Fibroblast of the aortic adventitia (primary cell): Measurements from ENCODE around the gene TIMM10B. TPM values are rescaled to one million over a fixed set of nuclear protein-coding genes. Genes with fewer than 3 reads are reported as not detected.

Experiments used
- DNase-seq: peaks from one replicate; pipeline ENCODE4 v3.0.0-alpha.2; 2010; ENCODE audit warnings: low read depth
- H3K4me3 ChIP-seq: 2 replicates; pipeline ENCODE4 v1.5.1; 2011; ENCODE audit warnings: low read depth, mild to moderate bottlenecking, control low read depth, low read length, moderate library complexity
- CTCF ChIP-seq: IDR thresholded peaks from 2 replicates; pipeline ENCODE4 v1.5.1; 2011; ENCODE audit warnings: mild to moderate bottlenecking, low read length, control low read depth, inconsistent platforms; ENCODE audit not compliant: insufficient read depth
- total RNA-seq: library from RNA; depleted of rRNA; stranded (reverse); fragments of >200 nt; gene quantifications from 2 replicates; pipeline ENCODE4 v1.2.3, GENCODE V29; 2012; ENCODE audit warnings: low replicate concordance

Gene TIMM10B
- total RNA-seq, 1 donor: 41.8 TPM

GRCh38 chr11:6469599-6469998 lies 11.7 kb upstream of the TIMM10B start:
- no peak for TF ChIP-seq CTCF
- DNase-seq: no peak
- no peak overlapping the region for H3K4me3 ChIP-seq

DNA sequence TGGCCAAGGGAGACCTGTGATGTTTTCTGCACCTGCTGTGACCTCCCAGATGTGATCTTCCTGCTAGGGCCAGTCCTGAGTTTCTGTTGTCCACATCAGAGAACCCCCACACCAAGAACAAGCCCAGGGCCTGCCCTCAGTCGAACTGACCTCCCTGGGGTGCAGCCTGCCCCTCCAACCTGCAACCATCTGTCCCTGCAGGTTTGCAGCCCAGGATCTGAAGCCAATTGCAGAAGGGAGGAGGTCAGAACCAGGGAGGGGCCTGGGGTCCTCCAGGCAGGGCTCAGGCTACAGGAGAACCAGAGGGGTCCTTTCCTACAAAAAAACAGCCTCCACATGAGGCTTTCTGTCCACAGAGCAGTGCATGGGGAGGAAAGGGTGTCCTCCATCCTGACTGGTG lies 8.4 kb upstream of the TIMM10B start:
- peak overlapping the region; percentile 93 for H3K4me3 ChIP-seq
- no peak for TF ChIP-seq CTCF
- no peak for DNase-seq

- peak within 1 kb of the TSS; percentile 93 for H3K4me3 ChIP-seq
- peak; percentile 80 for DNase-seq
- peak; percentile 49 for TF ChIP-seq CTCF
Observed at GRCh38 chr11:6473451-6474412, 7.6 kb upstream of the TIMM10B start, which contains the start of gene TRIM3. TRIM3 (minus strand) TSS chr11:6473941; CDS start chr11:6465695, 8,246 bp downstream.

- TF ChIP-seq CTCF: no peak
- H3K4me3 ChIP-seq: peak overlapping the region; percentile 69
- DNase-seq: no peak
Observed at GRCh38 chr11:6474413-6474792, 6.9 kb upstream of the TIMM10B start.

GRCh38 chr11:6474806-6475500 lies 6.3 kb upstream of the TIMM10B start:
- H3K4me3 ChIP-seq: peak overlapping the region; percentile 69
- no peak for DNase-seq
- TF ChIP-seq CTCF: no peak

DNA sequence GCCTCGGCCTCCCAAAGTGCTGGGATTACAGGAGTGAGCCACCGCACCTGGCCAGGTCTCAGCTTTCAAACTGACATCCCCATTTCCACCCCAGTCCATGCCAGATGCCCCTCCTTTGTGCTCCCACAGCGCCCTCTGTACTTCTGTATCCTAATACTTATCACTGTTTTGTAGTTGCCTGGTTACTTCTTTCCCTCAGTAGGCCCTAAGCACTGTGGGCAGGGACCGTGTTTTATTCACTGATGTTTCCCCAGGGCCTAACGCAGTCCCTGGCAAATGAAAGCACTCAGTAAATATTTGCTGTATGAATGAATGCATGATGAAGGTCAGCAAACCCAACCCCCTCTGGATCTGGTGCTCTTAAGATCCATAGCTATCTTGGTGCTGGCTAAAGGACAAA lies 5.4 kb upstream of the TIMM10B start:
- no peak overlapping the region for H3K4me3 ChIP-seq
- no peak for DNase-seq
- no peak for TF ChIP-seq CTCF
